ENCODE data around the gene SLC35F5. TPM values are rescaled to one million over a fixed set of nuclear protein-coding genes. Genes with fewer than 3 reads are reported as not detected.

Gene SLC35F5
- total RNA-seq, 1 experiment from 2014 or later, result 26.2 TPM

DNA sequence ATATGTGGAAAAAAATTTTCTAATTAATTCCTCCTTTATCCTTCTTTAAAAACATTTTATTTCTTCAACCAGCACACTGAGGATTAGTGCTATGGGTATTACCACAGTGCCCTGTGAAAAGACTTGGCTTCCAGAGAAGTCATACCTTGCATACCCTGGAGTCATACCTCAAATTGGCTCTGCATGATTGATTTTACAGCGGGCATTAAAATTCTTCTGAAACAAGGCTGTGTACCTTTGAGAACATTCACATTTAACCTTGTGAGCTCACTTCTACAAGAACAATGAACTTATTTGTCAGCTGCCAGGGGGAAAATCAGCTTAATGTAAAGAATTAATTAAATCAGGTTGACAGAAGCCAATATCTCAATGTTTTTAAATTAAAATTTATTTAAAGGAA, 44.6 kb downstream of the SLC35F5 start:
- Histone ChIP-seq H3K27ac (ENCODE audit: low read depth, low read length, poor library complexity, severe bottlenecking) (no peak overlapping the region), H3K4me1 (ENCODE audit: insufficient read depth, low read length, poor library complexity, severe bottlenecking) (no peaks in the 10 kb centered on the region), H3K9me3 (ENCODE audit: low read depth, low read length, poor library complexity, severe bottlenecking) (no peaks in the 10 kb centered on the region), H3K4me3 (ENCODE audit: low read depth, low read length, poor library complexity, severe bottlenecking) (no peak overlapping the region), H3K36me3 (ENCODE audit: insufficient read depth, low read length, poor library complexity, severe bottlenecking) (no peaks in the 10 kb centered on the region), H3K27me3 (replicated peaks; ENCODE audit: insufficient read depth, low read depth, low read length, poor library complexity) (no peaks in the 10 kb centered on the region)
- TF ChIP-seq, protein P1, sequence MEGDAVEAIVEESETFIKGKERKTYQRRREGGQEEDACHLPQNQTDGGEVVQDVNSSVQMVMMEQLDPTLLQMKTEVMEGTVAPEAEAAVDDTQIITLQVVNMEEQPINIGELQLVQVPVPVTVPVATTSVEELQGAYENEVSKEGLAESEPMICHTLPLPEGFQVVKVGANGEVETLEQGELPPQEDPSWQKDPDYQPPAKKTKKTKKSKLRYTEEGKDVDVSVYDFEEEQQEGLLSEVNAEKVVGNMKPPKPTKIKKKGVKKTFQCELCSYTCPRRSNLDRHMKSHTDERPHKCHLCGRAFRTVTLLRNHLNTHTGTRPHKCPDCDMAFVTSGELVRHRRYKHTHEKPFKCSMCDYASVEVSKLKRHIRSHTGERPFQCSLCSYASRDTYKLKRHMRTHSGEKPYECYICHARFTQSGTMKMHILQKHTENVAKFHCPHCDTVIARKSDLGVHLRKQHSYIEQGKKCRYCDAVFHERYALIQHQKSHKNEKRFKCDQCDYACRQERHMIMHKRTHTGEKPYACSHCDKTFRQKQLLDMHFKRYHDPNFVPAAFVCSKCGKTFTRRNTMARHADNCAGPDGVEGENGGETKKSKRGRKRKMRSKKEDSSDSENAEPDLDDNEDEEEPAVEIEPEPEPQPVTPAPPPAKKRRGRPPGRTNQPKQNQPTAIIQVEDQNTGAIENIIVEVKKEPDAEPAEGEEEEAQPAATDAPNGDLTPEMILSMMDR (conservative IDR thresholded peaks at IDR 0.05; ENCODE audit: low read depth, low read length), result no peak
- TF ChIP-seq EZH2 (IDR thresholded peaks at IDR 0.05; ENCODE audit: borderline replicate concordance, low read depth, low read length, poor library complexity, severe bottlenecking), result no peak
- ChIA-PET CTCF (no interaction called here), POLR2A (ENCODE audit: low non-redundant PET) (no interaction called here)
- DNase-seq (ENCODE audit: low spot score), result no peak
- intact Hi-C loops (cut with micrococcal nuclease; ENCODE audit: unreplicated experiment), result no loop called here
- no TSS peak for BruUV-seq (replicated peaks)

DNA sequence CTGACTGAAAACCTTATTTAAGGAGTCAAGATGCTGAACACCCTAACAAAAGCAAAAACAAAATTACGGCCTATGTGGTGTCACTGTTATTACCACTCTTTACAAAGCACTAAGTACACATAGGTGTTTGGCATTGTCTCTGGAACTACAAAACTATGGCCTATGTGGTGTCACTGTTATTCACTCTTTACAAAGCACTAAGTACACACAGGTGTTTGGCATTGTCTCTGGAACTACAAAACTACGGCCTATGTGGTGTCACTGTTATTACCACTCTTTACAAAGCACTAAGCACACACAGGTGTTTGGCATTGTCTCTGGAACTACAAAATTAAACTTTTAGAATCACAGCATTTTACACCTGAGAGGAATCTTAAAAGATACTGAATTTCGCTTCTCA, 47.4 kb downstream of the SLC35F5 start:
- no peak overlapping the region for H3K27ac ChIP-seq (ENCODE audit: low read depth, low read length, poor library complexity, severe bottlenecking)
- no peaks in the 10 kb centered on the region for H3K36me3 ChIP-seq (ENCODE audit: insufficient read depth, low read length, poor library complexity, severe bottlenecking)
- H3K4me1 ChIP-seq (ENCODE audit: insufficient read depth, low read length, poor library complexity, severe bottlenecking), result no peaks in the 10 kb centered on the region
- no peak overlapping the region for H3K4me3 ChIP-seq (ENCODE audit: low read depth, low read length, poor library complexity, severe bottlenecking)
- H3K27me3 ChIP-seq (replicated peaks; ENCODE audit: insufficient read depth, low read depth, low read length, poor library complexity), result no peaks in the 10 kb centered on the region
- TF ChIP-seq EZH2 (IDR thresholded peaks at IDR 0.05; ENCODE audit: borderline replicate concordance, low read depth, low read length, poor library complexity, severe bottlenecking), result no peak
- TF ChIP-seq, protein P1 (conservative IDR thresholded peaks at IDR 0.05; ENCODE audit: low read depth, low read length), result no peak
- no peaks in the 10 kb centered on the region for H3K9me3 ChIP-seq (ENCODE audit: low read depth, low read length, poor library complexity, severe bottlenecking)
- no TSS peak for BruUV-seq (replicated peaks)
- no peak for DNase-seq (ENCODE audit: low spot score)
- ChIA-PET CTCF (no interaction called here), POLR2A (ENCODE audit: low non-redundant PET) (no interaction called here)
- intact Hi-C loops (cut with micrococcal nuclease; ENCODE audit: unreplicated experiment), result no loop called here

DNA sequence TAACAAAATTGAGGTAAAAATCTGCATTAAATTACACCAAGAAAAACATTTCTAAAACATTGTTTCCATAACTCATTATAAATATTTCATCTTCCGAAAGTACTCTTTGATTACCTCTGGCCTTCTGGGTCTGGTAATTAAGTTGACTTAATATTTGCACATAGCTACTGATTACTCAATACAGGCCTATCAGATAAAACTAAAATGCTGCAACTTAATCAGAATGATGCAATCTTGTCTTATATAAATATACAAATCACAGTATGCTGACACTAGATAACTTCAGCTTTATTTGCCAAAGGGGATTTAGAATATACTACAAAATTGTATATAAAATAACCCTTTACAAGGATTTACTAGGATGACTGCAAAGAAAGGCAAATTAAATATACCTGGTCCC, 49.3 kb downstream of the SLC35F5 start:
- no peak overlapping the region for H3K4me3 ChIP-seq (ENCODE audit: low read depth, low read length, poor library complexity, severe bottlenecking)
- no peaks in the 10 kb centered on the region for H3K9me3 ChIP-seq (ENCODE audit: low read depth, low read length, poor library complexity, severe bottlenecking)
- H3K27ac ChIP-seq (ENCODE audit: low read depth, low read length, poor library complexity, severe bottlenecking), result no peak overlapping the region
- DNase-seq (ENCODE audit: low spot score), result no peak
- H3K4me1 ChIP-seq (ENCODE audit: insufficient read depth, low read length, poor library complexity, severe bottlenecking), result no peaks in the 10 kb centered on the region
- CTCF ChIA-PET, result no interaction called here
- POLR2A ChIA-PET (ENCODE audit: low non-redundant PET), result no interaction called here
- no peaks in the 10 kb centered on the region for H3K27me3 ChIP-seq (replicated peaks; ENCODE audit: insufficient read depth, low read depth, low read length, poor library complexity)
- intact Hi-C loops (cut with micrococcal nuclease; ENCODE audit: unreplicated experiment), result no loop called here
- TF ChIP-seq EZH2 (IDR thresholded peaks at IDR 0.05; ENCODE audit: borderline replicate concordance, low read depth, low read length, poor library complexity, severe bottlenecking), result no peak
- TF ChIP-seq, protein P1 (conservative IDR thresholded peaks at IDR 0.05; ENCODE audit: low read depth, low read length), result no peak
- no TSS peak for BruUV-seq (replicated peaks)
- no peaks in the 10 kb centered on the region for H3K36me3 ChIP-seq (ENCODE audit: insufficient read depth, low read length, poor library complexity, severe bottlenecking)

Measured in A673 (cell line).